HepG2 (cell line): ENCODE measurements around the gene DENND11. TPM values are rescaled to one million over a fixed set of nuclear protein-coding genes. Genes with fewer than 3 reads are reported as not detected.
A peak's percentile ranks its signal among the peaks of the same experiment; 100 is the strongest.

Source experiments
- ARID2 ChIP-seq: sonication (generic); formaldehyde crosslinking; IDR thresholded peaks from 2 replicates; pipeline ENCODE4 v1.8.1; 2022; ENCODE audit warnings: mild to moderate bottlenecking, missing genetic modification reagents, borderline replicate concordance
- BRD4 ChIP-seq: sonication (generic); formaldehyde crosslinking; IDR thresholded peaks from 2 replicates; pipeline ENCODE4 v1.4.0; 2020; ENCODE audit warnings: missing genetic modification reagents
- CEBPB ChIP-seq: IDR thresholded peaks from 2 replicates; pipeline ENCODE4 v1.6.1; 2011; ENCODE audit warnings: low read depth, low read length, improper control_type of control experiment, borderline replicate concordance
- FOXJ3 ChIP-seq: sonication (generic); formaldehyde crosslinking; IDR thresholded peaks from 2 replicates; pipeline ENCODE4 v1.4.0; 2020; ENCODE audit warnings: missing genetic modification reagents, mild to moderate bottlenecking, borderline replicate concordance
- GZF1 ChIP-seq: sonication (generic); formaldehyde crosslinking; IDR thresholded peaks from 2 replicates; pipeline ENCODE4 v1.5.1; 2020; ENCODE audit warnings: mild to moderate bottlenecking, missing genetic modification reagents
- MATR3 ChIP-seq: sonication (generic); formaldehyde crosslinking; IDR thresholded peaks from 2 replicates; pipeline ENCODE4 v1.4.0; 2020; ENCODE audit warnings: missing genetic modification reagents
- NBN ChIP-seq: fragments of 450-650 bp; conservative IDR thresholded peaks from 2 replicates; pipeline ENCODE4 v1.6.1; 2017
- SP5 ChIP-seq: IDR thresholded peaks from 2 replicates; pipeline ENCODE4 v1.6.1; 2016; ENCODE audit warnings: low read depth, borderline replicate concordance
- ZNF484 ChIP-seq: sonication (generic); formaldehyde crosslinking; IDR thresholded peaks from 2 replicates; pipeline ENCODE4 v1.5.1; 2020; ENCODE audit warnings: mild to moderate bottlenecking, low read depth, missing genetic modification reagents, borderline replicate concordance
- ZNF550 ChIP-seq: sonication (generic); formaldehyde crosslinking; IDR thresholded peaks from 2 replicates; pipeline ENCODE4 v1.4.0; 2020; ENCODE audit warnings: mild to moderate bottlenecking, missing genetic modification reagents, borderline replicate concordance
- ZNF746 ChIP-seq: sonication (generic); formaldehyde crosslinking; IDR thresholded peaks from 2 replicates; pipeline ENCODE4 v1.8.0; 2022; ENCODE audit warnings: mild to moderate bottlenecking, missing genetic modification reagents
- ZNF879 ChIP-seq: sonication (generic); formaldehyde crosslinking; IDR thresholded peaks from 2 replicates; pipeline ENCODE4 v1.8.1; 2023; ENCODE audit warnings: missing genetic modification reagents
- polyA plus RNA-seq, 8 experiments: library from polyadenylated mRNA; depleted of rRNA in 3 of 8; stranded (reverse) in 7 of 8; unstranded in 1 of 8; fragments of >200 nt; fragmentation: Illumina TruSeq in 4 of 8; extraction: Trizol in 4 of 8; gene quantifications; 2 replicates each; pipeline versions ENCODE4 v1.2.1 to v1.2.3, GENCODE V29; 2011 to 2016; ENCODE audit warnings: low read depth in 4 of 8, missing spikeins in 1 of 8, mixed read lengths in 1 of 8; ENCODE audit not compliant: insufficient read depth in 1 of 8
- total RNA-seq, 5 experiments: library from RNA; depleted of rRNA; stranded (reverse); fragments of >200 nt; fragmentation: Illumina TruSeq; extraction: Trizol; gene quantifications; 2 replicates each; pipeline ENCODE4 v1.2.3, GENCODE V29; 2016; ENCODE audit warnings: low read depth in 1 of 5
- TF ChIP-seq, protein P1 (sequence below), 2 experiments: sonication (generic) in 1 of 2; formaldehyde crosslinking in 1 of 2; IDR thresholded peaks; 2 replicates each; pipeline versions ENCODE4 v1.5.1 to v1.6.1; 2011 to 2020; ENCODE audit warnings: borderline replicate concordance in 1 of 2, low read depth in 1 of 2, low read length in 1 of 2, mild to moderate bottlenecking in 1 of 2, missing genetic modification reagents in 1 of 2, moderate library complexity in 1 of 2
- TF ChIP-seq, protein P2 (sequence below): IDR thresholded peaks from 2 replicates; pipeline ENCODE4 v1.6.1; 2018; ENCODE audit warnings: missing genetic modification reagents, mild to moderate bottlenecking, missing compliant biosample characterization
- TF ChIP-seq, protein P3 (sequence below), 2 experiments: sonication (generic) in 1 of 2; formaldehyde crosslinking in 1 of 2; IDR thresholded peaks; 2 replicates each; pipeline versions ENCODE4 v1.4.0 to v1.6.1; 2016 to 2020; ENCODE audit warnings: borderline replicate concordance in 1 of 2, low read depth in 1 of 2, mild to moderate bottlenecking in 1 of 2, missing genetic modification reagents in 1 of 2
- TF ChIP-seq, protein P4 (sequence below): IDR thresholded peaks from 2 replicates; pipeline ENCODE4 v1.6.1; 2016

Gene DENND11
- total and polyA plus RNA-seq, 2 of the 13 experiments (the other 11 are each of a cell fraction or from before 2014, with no cell fraction given) = 7.1 to 10.5 TPM

DNA sequence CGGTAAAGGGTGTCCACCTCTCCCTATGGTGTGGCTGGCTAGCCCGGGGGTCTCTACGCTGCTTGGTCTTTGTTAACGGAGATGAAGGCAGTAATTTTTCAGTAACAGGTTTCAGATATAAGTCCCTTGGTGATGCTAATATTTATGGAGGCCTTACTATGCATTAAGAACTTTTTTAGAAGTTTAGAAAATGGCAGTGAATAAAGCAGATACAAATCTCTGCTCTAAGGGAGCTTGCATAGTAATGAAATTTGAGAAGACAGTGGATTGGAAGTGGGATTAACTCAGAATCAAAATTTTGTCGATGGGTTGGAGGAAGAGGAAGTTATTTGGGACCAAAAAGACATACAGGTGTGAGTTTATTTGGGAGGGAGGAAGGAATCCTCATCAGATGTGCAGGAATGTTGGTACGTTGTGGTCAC is 36.6 kb upstream of the DENND11 start (continued):
- TF ChIP-seq, protein P1, sequence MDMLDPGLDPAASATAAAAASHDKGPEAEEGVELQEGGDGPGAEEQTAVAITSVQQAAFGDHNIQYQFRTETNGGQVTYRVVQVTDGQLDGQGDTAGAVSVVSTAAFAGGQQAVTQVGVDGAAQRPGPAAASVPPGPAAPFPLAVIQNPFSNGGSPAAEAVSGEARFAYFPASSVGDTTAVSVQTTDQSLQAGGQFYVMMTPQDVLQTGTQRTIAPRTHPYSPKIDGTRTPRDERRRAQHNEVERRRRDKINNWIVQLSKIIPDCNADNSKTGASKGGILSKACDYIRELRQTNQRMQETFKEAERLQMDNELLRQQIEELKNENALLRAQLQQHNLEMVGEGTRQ (IDR thresholded peaks at IDR 0.05; ENCODE audit: low read depth, low read length) = no peak
- TF ChIP-seq, protein P1 (CRISPR knock-in tag; IDR thresholded peaks at IDR 0.05; ENCODE audit: borderline replicate concordance) = no peak
- TF ChIP-seq CEBPB = no peak
- no peak for TF ChIP-seq MATR3 (CRISPR knock-in tag)
- no peak for TF ChIP-seq NBN
- TF ChIP-seq, protein P2, sequence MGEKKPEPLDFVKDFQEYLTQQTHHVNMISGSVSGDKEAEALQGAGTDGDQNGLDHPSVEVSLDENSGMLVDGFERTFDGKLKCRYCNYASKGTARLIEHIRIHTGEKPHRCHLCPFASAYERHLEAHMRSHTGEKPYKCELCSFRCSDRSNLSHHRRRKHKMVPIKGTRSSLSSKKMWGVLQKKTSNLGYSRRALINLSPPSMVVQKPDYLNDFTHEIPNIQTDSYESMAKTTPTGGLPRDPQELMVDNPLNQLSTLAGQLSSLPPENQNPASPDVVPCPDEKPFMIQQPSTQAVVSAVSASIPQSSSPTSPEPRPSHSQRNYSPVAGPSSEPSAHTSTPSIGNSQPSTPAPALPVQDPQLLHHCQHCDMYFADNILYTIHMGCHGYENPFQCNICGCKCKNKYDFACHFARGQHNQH (CRISPR knock-in tag) = no peak
- TF ChIP-seq ZNF879 (CRISPR knock-in tag) = no peak
- peak; percentile 19; the same call in 1 of the 2 replicates for TF ChIP-seq ZNF746 (CRISPR knock-in tag)
- TF ChIP-seq, protein P3, sequence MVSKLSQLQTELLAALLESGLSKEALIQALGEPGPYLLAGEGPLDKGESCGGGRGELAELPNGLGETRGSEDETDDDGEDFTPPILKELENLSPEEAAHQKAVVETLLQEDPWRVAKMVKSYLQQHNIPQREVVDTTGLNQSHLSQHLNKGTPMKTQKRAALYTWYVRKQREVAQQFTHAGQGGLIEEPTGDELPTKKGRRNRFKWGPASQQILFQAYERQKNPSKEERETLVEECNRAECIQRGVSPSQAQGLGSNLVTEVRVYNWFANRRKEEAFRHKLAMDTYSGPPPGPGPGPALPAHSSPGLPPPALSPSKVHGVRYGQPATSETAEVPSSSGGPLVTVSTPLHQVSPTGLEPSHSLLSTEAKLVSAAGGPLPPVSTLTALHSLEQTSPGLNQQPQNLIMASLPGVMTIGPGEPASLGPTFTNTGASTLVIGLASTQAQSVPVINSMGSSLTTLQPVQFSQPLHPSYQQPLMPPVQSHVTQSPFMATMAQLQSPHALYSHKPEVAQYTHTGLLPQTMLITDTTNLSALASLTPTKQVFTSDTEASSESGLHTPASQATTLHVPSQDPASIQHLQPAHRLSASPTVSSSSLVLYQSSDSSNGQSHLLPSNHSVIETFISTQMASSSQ (IDR thresholded peaks at IDR 0.05; ENCODE audit: low read depth) = no peak
- TF ChIP-seq, protein P3 (CRISPR knock-in tag; IDR thresholded peaks at IDR 0.05; ENCODE audit: borderline replicate concordance) = no peak
- TF ChIP-seq BRD4 = 0 out of 2 replicates have a peak, but pooled peaks have one; percentile 12
- TF ChIP-seq ARID2 = no peak; the same call in 1 of the 2 replicates
- no peak for TF ChIP-seq SP5 (CRISPR knock-in tag)
- TF ChIP-seq GZF1 (CRISPR knock-in tag) = no peak
- TF ChIP-seq, protein P4, sequence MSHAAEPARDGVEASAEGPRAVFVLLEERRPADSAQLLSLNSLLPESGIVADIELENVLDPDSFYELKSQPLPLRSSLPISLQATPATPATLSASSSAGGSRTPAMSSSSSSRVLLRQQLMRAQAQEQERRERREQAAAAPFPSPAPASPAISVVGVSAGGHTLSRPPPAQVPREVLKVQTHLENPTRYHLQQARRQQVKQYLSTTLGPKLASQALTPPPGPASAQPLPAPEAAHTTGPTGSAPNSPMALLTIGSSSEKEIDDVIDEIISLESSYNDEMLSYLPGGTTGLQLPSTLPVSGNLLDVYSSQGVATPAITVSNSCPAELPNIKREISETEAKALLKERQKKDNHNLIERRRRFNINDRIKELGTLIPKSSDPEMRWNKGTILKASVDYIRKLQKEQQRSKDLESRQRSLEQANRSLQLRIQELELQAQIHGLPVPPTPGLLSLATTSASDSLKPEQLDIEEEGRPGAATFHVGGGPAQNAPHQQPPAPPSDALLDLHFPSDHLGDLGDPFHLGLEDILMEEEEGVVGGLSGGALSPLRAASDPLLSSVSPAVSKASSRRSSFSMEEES (CRISPR knock-in tag) = no peak
- no peak for TF ChIP-seq FOXJ3 (CRISPR knock-in tag)
- TF ChIP-seq ZNF484 (CRISPR knock-in tag) = no peak
- no peak for TF ChIP-seq ZNF550
